Parathyroid adenoma (tissue), 2 donors: ENCODE results near the gene APLP2.
"Not testable (repeated sequence)": the region's sequence is repeated elsewhere in the genome, so short reads cannot be mapped to it uniquely, and the experiment has no call there.

Experiments used
- H2AFZ ChIP-seq: fragments of 300-600 bp; sonication (generic); one replicate; pipeline ENCODE4 v1.7.0; 2017; ENCODE audit warnings: antibody characterized with exemption, mild to moderate bottlenecking
- H3K27ac ChIP-seq: fragments of 300-600 bp; sonication (generic); one replicate; pipeline ENCODE4 v1.7.0; 2017
- H3K27me3 ChIP-seq: fragments of 300-600 bp; sonication (generic); one replicate; pipeline ENCODE4 v1.7.0; 2017; ENCODE audit warnings: low read length; ENCODE audit not compliant: control insufficient read depth, insufficient read depth
- H3K36me3 ChIP-seq: fragments of 300-600 bp; sonication (generic); one replicate; pipeline ENCODE4 v1.7.0; 2017; ENCODE audit warnings: low read length; ENCODE audit not compliant: control insufficient read depth, insufficient read depth
- H3K4me1 ChIP-seq: fragments of 300-600 bp; sonication (generic); one replicate; pipeline ENCODE4 v1.7.0; 2017; ENCODE audit warnings: control low read depth
- H3K4me2 ChIP-seq: fragments of 300-600 bp; sonication (generic); one replicate; pipeline ENCODE4 v1.7.0; 2017; ENCODE audit warnings: low read length
- H3K4me3 ChIP-seq: fragments of 300-600 bp; sonication (generic); one replicate; pipeline ENCODE4 v1.7.0; 2017; ENCODE audit warnings: low read depth, low read length
- H3K79me2 ChIP-seq: fragments of 300-600 bp; sonication (generic); one replicate; pipeline ENCODE4 v1.7.0; 2017; ENCODE audit warnings: control low read depth
- H3K9ac ChIP-seq: fragments of 300-600 bp; sonication (generic); one replicate; pipeline ENCODE4 v1.7.0; 2017; ENCODE audit warnings: mild to moderate bottlenecking
- H3K9me3 ChIP-seq: fragments of 300-600 bp; sonication (generic); one replicate; pipeline ENCODE4 v1.7.0; 2017; ENCODE audit warnings: low read length; ENCODE audit not compliant: control insufficient read depth
- TF ChIP-seq, protein P1 (sequence below): fragments of 300-600 bp; sonication (generic); IDR thresholded peaks from one replicate; pipeline ENCODE4 v1.7.0; 2017; ENCODE audit warnings: antibody characterized with exemption, mild to moderate bottlenecking
- donor health status: primary hyperparathyroidism.

The APLP2 gene

DNA sequence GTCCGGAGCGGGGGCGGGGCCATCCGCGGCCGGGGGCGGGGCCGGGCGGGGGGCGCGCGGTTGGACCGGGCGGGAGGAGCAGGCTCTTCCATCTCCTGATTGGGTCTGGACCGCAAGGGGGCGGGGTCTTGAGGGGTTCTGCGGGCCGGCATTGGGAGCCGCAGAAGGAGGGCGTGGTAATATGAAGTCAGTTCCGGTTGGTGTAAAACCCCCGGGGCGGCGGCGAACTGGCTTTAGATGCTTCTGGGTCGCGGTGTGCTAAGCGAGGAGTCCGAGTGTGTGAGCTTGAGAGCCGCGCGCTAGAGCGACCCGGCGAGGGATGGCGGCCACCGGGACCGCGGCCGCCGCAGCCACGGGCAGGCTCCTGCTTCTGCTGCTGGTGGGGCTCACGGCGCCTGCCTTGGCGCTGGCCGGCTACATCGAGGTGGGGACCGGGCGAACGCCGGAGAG lies at the start of gene APLP2:
TSS of gene APLP2 (plus strand) at position 236 of the 450 bp plus-strand sequence. CDS start at position 320, 84 bp downstream.
- Histone ChIP-seq H2AFZ (peak within 1 kb of the TSS; percentile 91), H3K4me2 (peak within 1 kb of the TSS; percentile 61), H3K79me2 (peaks cover 2% of the 10 kb centered on the region), H3K4me1 (no peaks in the 10 kb centered on the region), H3K36me3 (no peaks in the 10 kb centered on the region), H3K27ac (peak within 1 kb of the TSS; percentile 92), H3K9me3 (no peaks in the 10 kb centered on the region), H3K4me3 (peak within 1 kb of the TSS; percentile 50), H3K9ac (peak within 1 kb of the TSS; percentile 37), H3K27me3 (no peaks in the 10 kb centered on the region)
- TF ChIP-seq, protein P1, sequence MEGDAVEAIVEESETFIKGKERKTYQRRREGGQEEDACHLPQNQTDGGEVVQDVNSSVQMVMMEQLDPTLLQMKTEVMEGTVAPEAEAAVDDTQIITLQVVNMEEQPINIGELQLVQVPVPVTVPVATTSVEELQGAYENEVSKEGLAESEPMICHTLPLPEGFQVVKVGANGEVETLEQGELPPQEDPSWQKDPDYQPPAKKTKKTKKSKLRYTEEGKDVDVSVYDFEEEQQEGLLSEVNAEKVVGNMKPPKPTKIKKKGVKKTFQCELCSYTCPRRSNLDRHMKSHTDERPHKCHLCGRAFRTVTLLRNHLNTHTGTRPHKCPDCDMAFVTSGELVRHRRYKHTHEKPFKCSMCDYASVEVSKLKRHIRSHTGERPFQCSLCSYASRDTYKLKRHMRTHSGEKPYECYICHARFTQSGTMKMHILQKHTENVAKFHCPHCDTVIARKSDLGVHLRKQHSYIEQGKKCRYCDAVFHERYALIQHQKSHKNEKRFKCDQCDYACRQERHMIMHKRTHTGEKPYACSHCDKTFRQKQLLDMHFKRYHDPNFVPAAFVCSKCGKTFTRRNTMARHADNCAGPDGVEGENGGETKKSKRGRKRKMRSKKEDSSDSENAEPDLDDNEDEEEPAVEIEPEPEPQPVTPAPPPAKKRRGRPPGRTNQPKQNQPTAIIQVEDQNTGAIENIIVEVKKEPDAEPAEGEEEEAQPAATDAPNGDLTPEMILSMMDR, result no peak

GRCh38 chr11:130020323-130020722 lies 49.4 kb upstream of the APLP2 start:
- TF ChIP-seq, protein P1, result no peak

GRCh38 chr11:130021606-130022005 lies 48.1 kb upstream of the APLP2 start:
- H3K36me3 ChIP-seq, H3K4me3 ChIP-seq, H3K9me3 ChIP-seq, H3K9ac ChIP-seq, H3K4me1 ChIP-seq, H2AFZ ChIP-seq, H3K79me2 ChIP-seq, H3K27me3 ChIP-seq, H3K4me2 ChIP-seq, H3K27ac ChIP-seq: not testable (repeated sequence)

More at GRCh38 chr11:130020323-130020722, 49.4 kb upstream of the APLP2 start:
- H3K27ac ChIP-seq, result no peak overlapping the region
- H3K27me3 ChIP-seq, result no peaks in the 10 kb centered on the region
- no peaks in the 10 kb centered on the region for H3K9me3 ChIP-seq
- H3K36me3 ChIP-seq, result no peaks in the 10 kb centered on the region
- no peak overlapping the region for H3K9ac ChIP-seq
- H3K4me1 ChIP-seq, result no peaks in the 10 kb centered on the region
- no peak overlapping the region for H2AFZ ChIP-seq
- no peaks in the 10 kb centered on the region for H3K79me2 ChIP-seq
- H3K4me2 ChIP-seq, result no peak overlapping the region
- no peak overlapping the region for H3K4me3 ChIP-seq

- no peaks in the 10 kb centered on the region for H3K36me3 ChIP-seq
- H3K79me2 ChIP-seq, result no peaks in the 10 kb centered on the region
- no peaks in the 10 kb centered on the region for H3K9me3 ChIP-seq
- H3K4me1 ChIP-seq, result no peaks in the 10 kb centered on the region
- no peak overlapping the region for H3K9ac ChIP-seq
- TF ChIP-seq, protein P1, result no peak
- H3K4me2 ChIP-seq, result no peak overlapping the region
- no peak overlapping the region for H3K4me3 ChIP-seq
- no peaks in the 10 kb centered on the region for H3K27me3 ChIP-seq
- no peak overlapping the region for H2AFZ ChIP-seq
- H3K27ac ChIP-seq, result no peak overlapping the region
Measured at GRCh38 chr11:130022799-130023198, 46.9 kb upstream of the APLP2 start.

- Histone ChIP-seq H3K9me3 (no peaks in the 10 kb centered on the region), H3K4me1 (no peaks in the 10 kb centered on the region), H3K79me2 (no peaks in the 10 kb centered on the region), H3K27me3 (no peaks in the 10 kb centered on the region), H3K36me3 (no peaks in the 10 kb centered on the region), H3K4me3 (no peak overlapping the region), H3K27ac (no peak overlapping the region), H3K9ac (no peak overlapping the region), H2AFZ (no peak overlapping the region), H3K4me2 (no peak overlapping the region)
- TF ChIP-seq, protein P1, result no peak
Measured at GRCh38 chr11:130023204-130023603, 46.5 kb upstream of the APLP2 start.
